BLaER1 (cell line): Measurements from ENCODE around the gene EXT2.

Experiments used
- H3K27ac ChIP-seq: shearing (Covaris generic); formaldehyde crosslinking; 2 replicates; pipeline ENCODE4 v1.8.1; 2022
- H3K27me3 ChIP-seq: shearing (Covaris generic); formaldehyde crosslinking; 2 replicates; pipeline ENCODE4 v1.8.1; 2022
- H3K36me3 ChIP-seq: shearing (Covaris generic); formaldehyde crosslinking; 2 replicates; pipeline ENCODE4 v1.8.1; 2022
- H3K4me1 ChIP-seq: shearing (Covaris generic); formaldehyde crosslinking; 2 replicates; pipeline ENCODE4 v1.8.1; 2022
- H3K4me2 ChIP-seq: shearing (Covaris generic); formaldehyde crosslinking; 2 replicates; pipeline ENCODE4 v1.8.1; 2022
- H3K4me3 ChIP-seq: shearing (Covaris generic); formaldehyde crosslinking; 2 replicates; pipeline ENCODE4 v1.8.1; 2022
- H3K9ac ChIP-seq: shearing (Covaris generic); formaldehyde crosslinking; 2 replicates; pipeline ENCODE4 v1.8.1; 2022
- H3K9me3 ChIP-seq: shearing (Covaris generic); formaldehyde crosslinking; 2 replicates; pipeline ENCODE4 v1.8.1; 2022
- H4K20me1 ChIP-seq: shearing (Covaris generic); formaldehyde crosslinking; 2 replicates; pipeline ENCODE4 v1.8.1; 2022
- Cebpa-rat ChIP-seq: shearing (Covaris generic); IDR thresholded peaks from 2 replicates; pipeline ENCODE4 v1.8.1; 2022

The EXT2 gene

GRCh38 chr11:44157019-44157418 lies 61.5 kb downstream of the EXT2 start:
- Histone ChIP-seq H3K4me1 (no peaks in the 10 kb centered on the region), H3K27ac (no peak overlapping the region), H3K4me2 (no peak overlapping the region), H3K4me3 (no peak overlapping the region), H3K36me3 (peaks cover 34% of the 10 kb centered on the region), H3K9ac (no peak overlapping the region), H4K20me1 (no peaks in the 10 kb centered on the region), H3K27me3 (no peaks in the 10 kb centered on the region), H3K9me3 (peaks cover 24% of the 10 kb centered on the region)
- no peak for TF ChIP-seq Cebpa-rat

DNA sequence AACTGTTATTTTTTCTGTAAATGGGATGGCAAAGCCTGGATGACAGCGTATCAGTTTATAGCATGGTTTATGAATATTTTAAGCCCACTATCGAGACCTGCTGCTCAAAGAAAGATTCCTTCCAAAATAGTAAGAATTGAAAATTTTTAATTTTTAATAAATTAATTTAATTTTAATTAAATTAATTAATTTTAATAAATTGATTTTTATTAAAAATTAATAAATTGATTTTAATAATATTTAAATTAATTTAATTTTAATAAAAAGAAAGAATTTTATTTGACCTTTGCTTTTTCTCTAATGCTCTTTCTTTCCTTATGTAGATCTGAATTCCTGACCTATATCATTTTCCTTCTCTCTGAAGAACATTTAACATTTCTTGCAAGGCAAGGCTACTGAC lies 62.9 kb downstream of the EXT2 start:
- Histone ChIP-seq H3K9me3 (peaks cover 18% of the 10 kb centered on the region), H3K4me3 (no peak overlapping the region), H4K20me1 (no peaks in the 10 kb centered on the region), H3K27ac (no peak overlapping the region), H3K4me1 (no peaks in the 10 kb centered on the region), H3K9ac (no peak overlapping the region), H3K36me3 (peaks cover 26% of the 10 kb centered on the region), H3K27me3 (no peaks in the 10 kb centered on the region), H3K4me2 (no peak overlapping the region)
- no peak for TF ChIP-seq Cebpa-rat

DNA sequence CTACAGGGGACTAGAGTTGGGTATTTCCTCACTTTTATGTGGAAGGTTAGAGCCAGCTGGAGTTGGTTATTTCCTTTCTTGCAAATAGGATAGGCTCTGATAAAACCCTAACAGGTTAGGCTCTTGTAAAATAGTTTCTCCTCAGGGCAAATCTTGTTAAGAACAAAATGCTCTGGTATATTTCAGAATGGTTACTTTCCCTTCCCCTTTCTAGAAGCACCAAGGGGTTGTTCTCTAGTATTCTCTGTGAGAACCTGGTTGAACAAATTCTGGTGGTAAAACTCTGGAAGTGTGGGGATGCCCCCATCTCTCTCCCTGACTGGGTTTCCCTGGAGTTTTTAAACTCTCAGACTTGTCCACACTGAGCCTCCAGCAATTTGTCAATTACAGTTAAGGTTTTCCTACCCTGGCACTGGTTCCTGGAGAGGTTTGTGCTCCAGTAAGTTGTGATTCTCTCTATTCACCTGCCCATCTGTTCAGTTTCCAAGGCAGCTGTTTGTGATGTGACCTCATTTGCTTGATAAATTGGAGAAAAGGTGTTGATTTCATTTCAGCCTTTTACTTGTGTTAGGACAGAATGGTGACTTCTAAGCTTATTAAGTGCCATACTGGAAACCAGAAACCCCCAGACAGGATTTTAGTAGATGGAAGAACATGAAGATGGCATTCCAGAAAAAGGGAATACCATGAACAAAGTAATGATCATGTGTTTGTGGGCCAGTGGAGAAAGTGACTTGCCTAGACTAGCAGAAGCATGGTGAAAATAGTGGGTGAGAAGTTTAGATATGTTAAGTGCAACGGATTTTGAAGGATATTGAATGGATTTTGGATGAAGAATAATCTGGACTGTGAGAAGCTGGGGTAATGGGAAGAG lies 64.6 kb downstream of the EXT2 start:
- H4K20me1 ChIP-seq: no peaks in the 10 kb centered on the region
- TF ChIP-seq Cebpa-rat: no peak
- H3K4me2 ChIP-seq: no peak overlapping the region
- H3K4me3 ChIP-seq: no peak overlapping the region
- H3K9me3 ChIP-seq: peaks cover 21% of the 10 kb centered on the region
- H3K27me3 ChIP-seq: no peaks in the 10 kb centered on the region
- no peak overlapping the region for H3K27ac ChIP-seq
- H3K36me3 ChIP-seq: peaks cover 19% of the 10 kb centered on the region
- H3K9ac ChIP-seq: no peak overlapping the region
- H3K4me1 ChIP-seq: no peaks in the 10 kb centered on the region

GRCh38 chr11:44162004-44162403 lies 66.5 kb downstream of the EXT2 start:
- H3K36me3 ChIP-seq: peaks cover 13% of the 10 kb centered on the region
- H3K27me3 ChIP-seq: no peaks in the 10 kb centered on the region
- H3K4me3 ChIP-seq: no peak overlapping the region
- no peak overlapping the region for H3K4me2 ChIP-seq
- H4K20me1 ChIP-seq: no peaks in the 10 kb centered on the region
- H3K9me3 ChIP-seq: peaks cover 16% of the 10 kb centered on the region
- no peak for TF ChIP-seq Cebpa-rat
- no peak overlapping the region for H3K27ac ChIP-seq
- H3K9ac ChIP-seq: no peak overlapping the region
- no peaks in the 10 kb centered on the region for H3K4me1 ChIP-seq

- peaks cover 6% of the 10 kb centered on the region for H3K36me3 ChIP-seq
- H3K4me3 ChIP-seq: no peak overlapping the region
- H3K4me1 ChIP-seq: no peaks in the 10 kb centered on the region
- no peak overlapping the region for H3K9ac ChIP-seq
- no peaks in the 10 kb centered on the region for H3K27me3 ChIP-seq
- peaks cover 9% of the 10 kb centered on the region for H3K9me3 ChIP-seq
- no peak overlapping the region for H3K4me2 ChIP-seq
- H3K27ac ChIP-seq: no peak overlapping the region
- no peaks in the 10 kb centered on the region for H4K20me1 ChIP-seq
- no peak for TF ChIP-seq Cebpa-rat
Observed at GRCh38 chr11:44162662-44163061, 67.2 kb downstream of the EXT2 start.

GRCh38 chr11:44165432-44165831 lies 70.0 kb downstream of the EXT2 start:
- TF ChIP-seq Cebpa-rat: no peak
- Histone ChIP-seq H3K27me3 (no peaks in the 10 kb centered on the region), H3K9me3 (0 out of 2 replicates have a peak, but pooled peaks cover 3% of the 10 kb centered on the region), H3K36me3 (no peaks in the 10 kb centered on the region), H4K20me1 (no peaks in the 10 kb centered on the region), H3K4me3 (no peak overlapping the region), H3K9ac (no peak overlapping the region), H3K27ac (no peak overlapping the region), H3K4me1 (no peaks in the 10 kb centered on the region), H3K4me2 (no peak overlapping the region)

GRCh38 chr11:44167046-44167445 lies 71.6 kb downstream of the EXT2 start:
- Histone ChIP-seq H3K9ac (no peak overlapping the region), H3K36me3 (peaks cover 2% of the 10 kb centered on the region; the same call in 1 of the 2 replicates), H3K4me2 (no peak overlapping the region), H3K4me1 (no peaks in the 10 kb centered on the region), H3K27ac (no peak overlapping the region), H3K27me3 (no peaks in the 10 kb centered on the region), H3K4me3 (no peak overlapping the region), H3K9me3 (0 out of 2 replicates have a peak, but pooled peaks cover 3% of the 10 kb centered on the region), H4K20me1 (no peaks in the 10 kb centered on the region)
- no peak for TF ChIP-seq Cebpa-rat

DNA sequence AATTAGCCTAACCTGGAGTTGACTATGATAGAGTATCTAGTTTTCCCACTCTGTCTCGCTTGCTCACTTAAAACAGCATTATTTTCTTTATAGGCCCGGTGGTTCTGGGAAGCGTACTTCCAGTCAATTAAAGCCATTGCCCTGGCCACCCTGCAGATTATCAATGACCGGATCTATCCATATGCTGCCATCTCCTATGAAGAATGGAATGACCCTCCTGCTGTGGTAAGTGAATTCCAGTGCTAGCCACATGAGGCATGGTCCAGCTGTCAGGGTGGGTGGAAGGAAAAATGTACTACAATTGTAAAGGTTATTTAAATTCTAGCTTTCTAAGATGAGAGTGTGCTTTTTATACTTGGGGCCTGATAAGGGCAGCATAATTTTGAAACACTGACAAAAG lies 76.0 kb downstream of the EXT2 start:
- H3K36me3 ChIP-seq: peaks cover 23% of the 10 kb centered on the region
- H3K4me1 ChIP-seq: no peaks in the 10 kb centered on the region
- H3K9me3 ChIP-seq: no peaks in the 10 kb centered on the region
- no peak for TF ChIP-seq Cebpa-rat
- H3K4me3 ChIP-seq: no peak overlapping the region
- no peaks in the 10 kb centered on the region for H3K27me3 ChIP-seq
- no peak overlapping the region for H3K9ac ChIP-seq
- no peak overlapping the region for H3K27ac ChIP-seq
- H3K4me2 ChIP-seq: no peak overlapping the region
- no peaks in the 10 kb centered on the region for H4K20me1 ChIP-seq

DNA sequence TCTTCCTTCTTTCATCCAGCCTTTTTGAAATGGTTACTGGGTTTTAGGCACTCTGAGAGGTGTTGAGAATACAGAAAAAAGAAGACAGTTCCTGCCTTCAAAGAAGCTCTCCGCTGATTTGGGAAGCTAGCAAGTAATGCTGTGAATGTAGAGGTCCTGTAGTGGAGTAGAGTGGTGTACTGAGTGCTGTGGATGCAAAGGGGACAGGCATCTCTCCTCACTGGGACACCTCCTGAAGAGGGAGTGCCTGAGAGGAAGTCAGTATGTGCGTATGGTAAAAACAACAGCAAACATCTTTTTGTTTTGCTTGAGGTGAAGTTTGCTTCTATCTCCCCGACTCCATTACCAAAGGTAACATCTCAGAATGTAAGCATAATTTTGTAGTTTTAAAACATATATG lies 77.5 kb downstream of the EXT2 start:
- H4K20me1 ChIP-seq: peaks cover 5% of the 10 kb centered on the region
- H3K4me1 ChIP-seq: peaks cover 4% of the 10 kb centered on the region; the same call in 1 of the 2 replicates
- peaks cover 23% of the 10 kb centered on the region for H3K36me3 ChIP-seq
- no peaks in the 10 kb centered on the region for H3K9me3 ChIP-seq
- no peak overlapping the region for H3K4me2 ChIP-seq
- H3K4me3 ChIP-seq: no peak overlapping the region
- TF ChIP-seq Cebpa-rat: no peak
- no peak overlapping the region for H3K9ac ChIP-seq
- no peaks in the 10 kb centered on the region for H3K27me3 ChIP-seq
- no peak overlapping the region for H3K27ac ChIP-seq

GRCh38 chr11:44174842-44175241 lies 79.4 kb downstream of the EXT2 start:
- TF ChIP-seq Cebpa-rat: no peak
- H3K4me3 ChIP-seq: no peak overlapping the region
- H4K20me1 ChIP-seq: peaks cover 16% of the 10 kb centered on the region
- H3K4me2 ChIP-seq: no peak overlapping the region
- peaks cover 7% of the 10 kb centered on the region; the same call in 1 of the 2 replicates for H3K4me1 ChIP-seq
- H3K9ac ChIP-seq: no peak overlapping the region
- no peaks in the 10 kb centered on the region for H3K27me3 ChIP-seq
- H3K9me3 ChIP-seq: no peaks in the 10 kb centered on the region
- peaks cover 23% of the 10 kb centered on the region for H3K36me3 ChIP-seq
- H3K27ac ChIP-seq: no peak overlapping the region
